OCI-LY7 (cell line): ENCODE measurements around the gene PUS7L. TPM values are rescaled to one million over a fixed set of nuclear protein-coding genes. Genes with fewer than 3 reads are reported as not detected.
A peak's percentile ranks its signal among the peaks of the same experiment; 100 is the strongest.

Source experiments
- BruUV-seq: library from RNA; stranded (reverse); fragments of 400-500 nt; replicated peaks from 2 replicates; lab custom pipeline; 2021; lab: Mats Ljungman, UMichigan
- CTCF ChIA-PET: fragments of 300-600 bp; sonication (Branson Sonifier 250); formaldehyde crosslinking; loops from one replicate; lab custom pipeline; 2022; ENCODE audit warnings: antibody characterized with exemption; ENCODE audit not compliant: unreplicated experiment; lab: Charles Lee
- POLR2A ChIA-PET: fragments of 300-600 bp; sonication (Branson Sonifier 250); formaldehyde crosslinking; loops from one replicate; lab custom pipeline; 2022; ENCODE audit warnings: antibody characterized with exemption; lab: Charles Lee
- DNase-seq: peaks from one replicate; pipeline ENCODE4 v3.0.0-alpha.2; 2015; ENCODE audit warnings: low spot score
- H2AFZ ChIP-seq: fragments of 200-600 bp; sonication (generic), shearing (Covaris generic); 2 replicates; pipeline ENCODE4 v1.6.1; 2014; ENCODE audit warnings: mild to moderate bottlenecking, antibody characterized with exemption, low read length, moderate library complexity
- H3K27ac ChIP-seq: fragments of 200-600 bp; sonication (generic); 2 replicates; pipeline ENCODE4 v1.5.1; 2014; ENCODE audit warnings: mixed run types, low read depth, mild to moderate bottlenecking, moderate library complexity, low read length, inconsistent platforms; ENCODE audit not compliant: poor library complexity, severe bottlenecking
- H3K36me3 ChIP-seq: fragments of 200-600 bp; sonication (generic); 2 replicates; pipeline ENCODE4 v1.6.1; 2014; ENCODE audit warnings: mild to moderate bottlenecking, antibody characterized with exemption, low read length, moderate library complexity, mixed read lengths; ENCODE audit not compliant: insufficient read depth
- H3K4me1 ChIP-seq: fragments of 200-600 bp; sonication (generic); 2 replicates; pipeline ENCODE4 v1.5.1; 2014; ENCODE audit warnings: mild to moderate bottlenecking, low read length; ENCODE audit not compliant: insufficient read depth, poor library complexity, severe bottlenecking
- H3K4me2 ChIP-seq: fragments of 200-600 bp; sonication (generic); 2 replicates; pipeline ENCODE4 v1.6.1; 2014; ENCODE audit warnings: mild to moderate bottlenecking, low read length
- H3K4me3 ChIP-seq: fragments of 200-600 bp; sonication (generic); 2 replicates; pipeline ENCODE4 v1.5.1; 2014; ENCODE audit warnings: mild to moderate bottlenecking, low read depth, low read length; ENCODE audit not compliant: poor library complexity, severe bottlenecking
- H3K79me2 ChIP-seq: fragments of 200-600 bp; sonication (generic); 2 replicates; pipeline ENCODE4 v1.6.1; 2016; ENCODE audit warnings: low read depth, mild to moderate bottlenecking, low read length, moderate library complexity, mixed read lengths; ENCODE audit not compliant: insufficient read depth
- H3K9me2 ChIP-seq: fragments of 200-600 bp; sonication (generic); 2 replicates; pipeline ENCODE4 v1.6.1; 2016; ENCODE audit warnings: mild to moderate bottlenecking, low read length, mixed read lengths; ENCODE audit not compliant: insufficient read depth
- H3K9me3 ChIP-seq: fragments of 200-600 bp; sonication (generic); 2 replicates; pipeline ENCODE4 v1.6.1; 2014; ENCODE audit warnings: mild to moderate bottlenecking, mixed run types, low read length, mixed read lengths
- H4K20me1 ChIP-seq: fragments of 200-600 bp; sonication (generic); 2 replicates; pipeline ENCODE4 v1.6.1; 2014; ENCODE audit warnings: mild to moderate bottlenecking, antibody characterized with exemption, low read length, moderate library complexity, mixed read lengths; ENCODE audit not compliant: insufficient read depth
- EZH2phosphoT487 ChIP-seq: fragments of 200-600 bp; sonication (generic); IDR thresholded peaks from 2 replicates; pipeline ENCODE4 v1.6.1; 2018; ENCODE audit warnings: low read depth, borderline replicate concordance, mild to moderate bottlenecking, mixed run types, antibody characterized with exemption, low read length, moderate library complexity, mixed read lengths
- intact Hi-C: fragments of 100-400 bp; cut with micrococcal nuclease; formaldehyde crosslinking; loops from one replicate; pipeline ENCODE4 v1.10.0; 2022; ENCODE audit not compliant: unreplicated experiment
- total RNA-seq, 2 experiments: library from RNA; depleted of rRNA in 1 of 2; stranded (reverse); fragments of >200 nt in 1 of 2; shearing (Covaris generic) in 1 of 2; gene quantifications; 2 replicates each; pipeline ENCODE4 v1.2.3, GENCODE V29; 2014 to 2022
- TF ChIP-seq, protein P1 (sequence below): fragments of 200-600 bp; sonication (generic); conservative IDR thresholded peaks from 2 replicates; pipeline ENCODE4 v1.5.1; 2014; ENCODE audit warnings: mild to moderate bottlenecking, antibody characterized with exemption, low read length, moderate library complexity, mixed read lengths

PUS7L gene
- total RNA-seq, 2 experiments from 2014 or later: 20.5 to 23.3 TPM

DNA sequence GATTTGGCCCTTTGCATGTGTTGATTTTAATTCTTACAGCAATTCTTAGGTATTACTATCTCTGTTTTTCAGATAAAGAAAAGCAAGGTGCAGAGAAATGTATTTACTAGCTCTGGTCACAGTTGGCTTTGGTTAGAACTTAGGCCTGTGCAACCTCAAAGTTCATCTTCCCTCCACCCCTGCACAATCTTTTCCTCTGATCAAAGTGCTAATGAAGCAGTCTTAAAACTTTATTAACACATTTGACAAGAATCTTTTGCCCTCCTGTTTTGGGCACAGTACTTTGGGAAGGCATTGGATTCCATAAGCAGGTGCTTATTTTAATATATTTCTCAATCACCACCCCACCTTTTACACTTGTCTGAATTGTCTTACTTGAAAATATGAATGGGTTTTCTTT lies 2.9 kb upstream of the PUS7L start:
- ChIA-PET POLR2A (interaction anchor here (0.8 to 4.1 kb wide), 2 partner anchors 15 to 45 kb away, joined by 3 to 27 read pairs; partner anchors contain the start of gene TWF1), CTCF (no interaction called here)
- H4K20me1 ChIP-seq: peaks cover 10% of the 10 kb centered on the region; the same call in 1 of the 2 replicates
- H3K4me1 ChIP-seq: peaks cover 38% of the 10 kb centered on the region
- no peaks in the 10 kb centered on the region for H3K9me2 ChIP-seq
- H3K27ac ChIP-seq: no peak overlapping the region
- H3K79me2 ChIP-seq: peaks cover 52% of the 10 kb centered on the region
- peak overlapping the region; percentile 76 for H3K4me3 ChIP-seq
- peaks cover 12% of the 10 kb centered on the region for H3K36me3 ChIP-seq
- no peak for DNase-seq
- peak overlapping the region; percentile 99 for H3K4me2 ChIP-seq
- BruUV-seq: no TSS peak
- intact Hi-C loops: no loop called here
- no peak overlapping the region for H2AFZ ChIP-seq
- no peak for TF ChIP-seq EZH2phosphoT487
- TF ChIP-seq, protein P1, sequence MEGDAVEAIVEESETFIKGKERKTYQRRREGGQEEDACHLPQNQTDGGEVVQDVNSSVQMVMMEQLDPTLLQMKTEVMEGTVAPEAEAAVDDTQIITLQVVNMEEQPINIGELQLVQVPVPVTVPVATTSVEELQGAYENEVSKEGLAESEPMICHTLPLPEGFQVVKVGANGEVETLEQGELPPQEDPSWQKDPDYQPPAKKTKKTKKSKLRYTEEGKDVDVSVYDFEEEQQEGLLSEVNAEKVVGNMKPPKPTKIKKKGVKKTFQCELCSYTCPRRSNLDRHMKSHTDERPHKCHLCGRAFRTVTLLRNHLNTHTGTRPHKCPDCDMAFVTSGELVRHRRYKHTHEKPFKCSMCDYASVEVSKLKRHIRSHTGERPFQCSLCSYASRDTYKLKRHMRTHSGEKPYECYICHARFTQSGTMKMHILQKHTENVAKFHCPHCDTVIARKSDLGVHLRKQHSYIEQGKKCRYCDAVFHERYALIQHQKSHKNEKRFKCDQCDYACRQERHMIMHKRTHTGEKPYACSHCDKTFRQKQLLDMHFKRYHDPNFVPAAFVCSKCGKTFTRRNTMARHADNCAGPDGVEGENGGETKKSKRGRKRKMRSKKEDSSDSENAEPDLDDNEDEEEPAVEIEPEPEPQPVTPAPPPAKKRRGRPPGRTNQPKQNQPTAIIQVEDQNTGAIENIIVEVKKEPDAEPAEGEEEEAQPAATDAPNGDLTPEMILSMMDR: no peak
- 0 out of 2 replicates have a peak, but pooled peaks cover 4% of the 10 kb centered on the region for H3K9me3 ChIP-seq

DNA sequence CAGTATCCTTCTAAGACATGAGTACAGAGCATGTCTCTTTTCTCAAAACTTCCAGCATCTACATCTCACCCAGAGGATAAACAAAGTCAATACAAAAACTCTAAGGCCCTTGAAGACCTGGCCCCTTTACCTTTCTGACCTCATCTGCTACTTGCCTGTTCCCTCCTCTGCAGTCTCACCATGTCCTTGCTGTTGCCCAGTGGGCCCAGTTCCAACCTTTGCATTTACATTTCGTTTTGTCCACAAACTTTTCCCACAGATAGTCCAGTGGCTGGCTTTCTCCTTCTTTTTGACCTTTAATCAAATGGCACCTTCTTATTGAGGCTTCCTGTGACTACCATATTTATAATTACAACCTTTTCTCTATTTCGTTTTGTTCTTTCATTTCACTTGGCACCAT lies 1.8 kb upstream of the PUS7L start:
- POLR2A ChIA-PET: interaction anchor here (0.7 to 4.1 kb wide), 3 partner anchors 8 to 121 kb away, joined by 5 to 27 read pairs (median 5); partner anchors contain the start of gene TWF1

More for the DNA sequence above, 1.8 kb upstream of the PUS7L start:
- H3K36me3 ChIP-seq: peaks cover 14% of the 10 kb centered on the region
- TF ChIP-seq, protein P1: no peak
- no peak for TF ChIP-seq EZH2phosphoT487
- H2AFZ ChIP-seq: no peak overlapping the region; the same call in 1 of the 2 replicates
- CTCF ChIA-PET: no interaction called here
- H3K27ac ChIP-seq: no peak overlapping the region
- H3K9me3 ChIP-seq: 0 out of 2 replicates have a peak, but pooled peaks cover 4% of the 10 kb centered on the region
- H3K4me1 ChIP-seq: peaks cover 40% of the 10 kb centered on the region
- H3K4me2 ChIP-seq: peak overlapping the region; percentile 99
- peaks cover 10% of the 10 kb centered on the region; the same call in 1 of the 2 replicates for H4K20me1 ChIP-seq
- intact Hi-C loops: no loop called here
- no peak for DNase-seq
- H3K9me2 ChIP-seq: no peaks in the 10 kb centered on the region
- H3K4me3 ChIP-seq: peak overlapping the region; percentile 76
- H3K79me2 ChIP-seq: peaks cover 58% of the 10 kb centered on the region
- no TSS peak for BruUV-seq
